HG03520 (cell line): ENCODE data around the gene CACNA1H.
"Not testable (repeated sequence)": the region's sequence is repeated elsewhere in the genome, so short reads cannot be mapped to it uniquely, and the experiment has no call there.

Source experiments
- ATAC-seq: cut with Tn5 transposase; IDR thresholded peaks from one replicate; pipeline ENCODE4 v1.9.1; 2021; ENCODE audit warnings: mild to moderate bottlenecking, moderate library complexity; ENCODE audit not compliant: unreplicated experiment

The CACNA1H gene

GRCh38 chr16:1243363-1243762, 90.5 kb downstream of the CACNA1H start:
- not testable (repeated sequence) for ATAC-seq

GRCh38 chr16:1243907-1244850, 91.3 kb downstream of the CACNA1H start:
- ATAC-seq: not testable (repeated sequence)

DNA sequence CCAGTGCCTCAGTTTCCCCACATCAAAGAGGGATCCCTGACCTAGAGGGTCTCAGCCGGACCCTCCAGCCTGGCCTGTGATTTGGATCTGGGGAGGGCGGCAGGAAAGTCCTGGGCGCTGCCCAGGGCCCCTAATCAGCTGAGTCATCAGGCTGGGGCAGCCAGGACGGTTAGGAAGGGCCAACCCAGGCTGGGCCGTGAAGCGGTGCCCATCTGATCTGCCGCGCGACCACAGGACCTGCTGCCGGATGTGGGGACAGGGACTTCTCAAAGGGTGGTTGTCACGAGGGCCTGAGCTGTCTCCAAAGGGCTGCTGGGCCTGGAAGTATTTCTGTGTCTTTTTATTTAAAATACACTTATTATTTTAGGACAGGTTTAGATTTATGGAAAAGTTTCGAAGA, 92.0 kb downstream of the CACNA1H start:
- ATAC-seq: no peak

DNA sequence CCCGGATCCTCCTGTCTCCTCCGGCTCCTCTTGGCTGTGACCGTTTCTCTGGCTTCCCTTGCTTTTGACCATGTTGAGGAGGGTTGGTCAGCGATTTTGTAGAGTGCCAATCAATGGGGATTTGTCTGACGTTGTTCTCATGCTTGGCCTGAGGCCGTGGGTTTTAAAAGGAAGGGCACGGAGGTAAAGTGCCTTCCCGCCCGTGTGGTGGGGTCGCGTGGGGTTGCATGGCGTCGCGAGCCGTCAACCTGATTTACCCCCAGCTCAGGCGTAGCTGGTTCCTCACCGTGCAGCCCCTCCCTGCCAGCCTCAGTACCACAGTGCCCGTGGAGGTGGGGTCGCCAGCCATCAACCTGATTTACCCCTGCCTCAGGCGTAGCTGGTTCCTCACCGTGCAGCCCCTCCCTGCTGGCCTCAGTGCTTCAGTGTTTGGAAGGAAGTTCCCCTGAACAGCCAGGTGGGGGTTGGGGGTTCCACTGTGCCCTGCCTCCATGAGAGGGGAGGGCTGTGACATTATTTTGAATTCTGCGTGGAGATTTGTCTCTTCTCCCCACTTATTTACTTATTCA, 92.6 kb downstream of the CACNA1H start:
- no peak for ATAC-seq

- not testable (repeated sequence) for ATAC-seq
Measured at GRCh38 chr16:1247903-1248537, 95.1 kb downstream of the CACNA1H start.

DNA sequence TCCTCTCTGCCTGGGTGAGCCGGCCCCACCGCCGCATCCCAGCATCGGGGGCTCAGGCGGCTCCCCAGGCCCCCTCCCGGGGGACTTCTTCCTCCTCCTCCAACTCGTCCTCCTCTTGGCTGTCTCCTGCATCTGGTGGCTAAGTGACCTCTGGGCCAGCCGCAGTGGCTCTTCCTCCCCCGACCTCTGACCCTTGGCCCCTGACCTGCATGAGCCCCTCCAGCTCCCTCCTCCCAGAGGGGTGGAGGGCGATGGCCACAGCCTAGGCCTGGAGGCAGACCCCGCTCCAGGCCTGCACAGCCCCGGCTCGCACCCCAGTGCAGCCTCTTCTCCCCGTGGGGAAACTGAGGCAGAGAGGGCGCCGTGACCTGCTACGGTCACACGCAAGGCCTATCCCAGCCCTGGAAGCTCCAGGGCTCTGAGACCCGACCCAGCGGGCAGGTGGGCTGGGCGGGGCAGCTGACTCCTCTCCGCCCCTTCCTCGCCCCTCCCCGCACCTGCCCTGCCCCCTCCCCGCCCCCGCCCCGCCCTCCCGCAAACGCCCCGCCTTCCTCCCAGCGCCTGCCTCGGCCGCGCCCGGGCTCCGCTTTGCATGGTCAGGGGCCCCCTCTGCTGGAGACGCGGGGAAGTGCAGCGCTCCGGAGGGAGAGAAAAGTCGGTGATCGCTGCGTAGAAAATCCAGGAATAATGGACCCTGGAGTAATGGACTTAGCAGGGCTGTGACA, 96.3 kb downstream of the CACNA1H start:
- ATAC-seq: not testable (repeated sequence)

DNA sequence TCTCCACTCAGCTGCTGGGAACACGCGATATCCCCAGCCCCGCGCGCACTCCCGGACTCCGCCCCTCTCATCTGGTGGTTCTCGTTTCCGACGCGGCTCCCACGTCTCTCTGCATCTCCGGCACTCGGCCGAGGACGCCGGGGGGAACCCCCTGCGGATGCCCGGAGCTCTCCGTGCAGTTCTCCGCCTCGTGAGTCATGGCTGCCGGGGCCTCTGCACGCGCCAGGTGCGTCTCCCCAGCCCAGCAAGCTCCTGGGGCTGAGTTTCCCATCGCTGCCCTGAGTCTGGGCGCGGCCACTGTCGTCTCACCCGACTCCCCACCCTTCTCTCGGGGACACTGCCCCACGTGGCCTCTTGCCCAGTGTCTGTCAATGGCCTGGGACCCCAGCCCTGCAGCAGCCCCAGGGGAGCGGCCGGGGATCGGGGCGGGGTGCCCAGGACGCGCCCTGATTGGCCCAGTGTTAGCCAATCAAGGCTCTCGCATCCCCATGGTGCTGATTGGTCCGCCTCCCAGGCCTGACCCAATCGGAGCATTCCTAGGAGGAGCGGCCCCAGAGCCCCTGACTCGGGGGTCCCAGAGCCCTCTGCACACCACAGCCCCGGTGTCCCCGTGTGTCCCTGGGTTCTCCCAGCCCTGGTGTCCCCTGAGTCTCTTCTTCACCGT, 100.9 kb downstream of the CACNA1H start:
- ATAC-seq: not testable (repeated sequence)

- ATAC-seq: not testable (repeated sequence)
Measured at GRCh38 chr16:1254821-1255220, 101.9 kb downstream of the CACNA1H start.

- ATAC-seq: not testable (repeated sequence)
Measured at GRCh38 chr16:1255276-1256122, 102.6 kb downstream of the CACNA1H start, which contains the start of gene TPSD1. TPSD1 (plus strand) TSS chr16:1256069; CDS start chr16:1256281, 212 bp downstream.

DNA sequence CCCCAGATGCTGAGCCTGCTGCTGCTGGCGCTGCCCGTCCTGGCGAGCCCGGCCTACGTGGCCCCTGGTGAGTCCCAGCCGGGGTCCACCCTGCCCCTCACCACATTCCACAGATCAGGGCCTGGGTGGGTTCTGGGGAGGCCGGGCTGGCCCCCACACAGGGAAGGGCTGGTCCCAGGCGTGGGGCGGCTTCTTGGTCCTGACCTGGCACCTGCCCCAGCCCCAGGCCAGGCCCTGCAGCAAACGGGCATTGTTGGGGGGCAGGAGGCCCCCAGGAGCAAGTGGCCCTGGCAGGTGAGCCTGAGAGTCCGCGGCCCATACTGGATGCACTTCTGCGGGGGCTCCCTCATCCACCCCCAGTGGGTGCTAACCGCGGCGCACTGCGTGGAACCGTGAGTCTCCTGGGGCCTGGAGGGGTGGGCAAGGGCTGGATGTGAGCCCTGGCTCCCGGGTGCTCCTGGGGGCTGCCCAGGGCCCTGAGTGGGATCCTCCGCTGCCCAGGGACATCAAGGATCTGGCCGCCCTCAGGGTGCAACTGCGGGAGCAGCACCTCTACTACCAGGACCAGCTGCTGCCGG, 103.5 kb downstream of the CACNA1H start:
- ATAC-seq: not testable (repeated sequence)

DNA sequence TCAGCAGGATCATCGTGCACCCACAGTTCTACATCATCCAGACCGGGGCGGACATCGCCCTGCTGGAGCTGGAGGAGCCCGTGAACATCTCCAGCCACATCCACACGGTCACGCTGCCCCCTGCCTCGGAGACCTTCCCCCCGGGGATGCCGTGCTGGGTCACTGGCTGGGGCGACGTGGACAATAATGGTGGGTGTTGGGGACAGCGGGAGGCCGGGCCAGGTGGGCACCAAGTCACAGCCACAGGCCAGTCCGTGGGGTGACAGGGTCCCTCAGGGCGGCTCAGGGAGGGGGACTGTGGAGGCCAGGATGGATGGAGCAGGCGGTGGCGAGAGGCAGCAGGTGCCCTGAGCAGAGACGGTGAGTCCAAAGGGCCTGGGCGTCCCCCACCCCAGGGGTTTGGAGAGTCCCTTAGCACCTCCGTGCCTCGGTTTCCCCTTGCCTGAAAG, 104.0 kb downstream of the CACNA1H start:
- no peak for ATAC-seq

- ATAC-seq: no peak
Measured at GRCh38 chr16:1257561-1258224, 104.8 kb downstream of the CACNA1H start.

GRCh38 chr16:1258225-1258600, 105.3 kb downstream of the CACNA1H start:
- ATAC-seq: no peak

DNA sequence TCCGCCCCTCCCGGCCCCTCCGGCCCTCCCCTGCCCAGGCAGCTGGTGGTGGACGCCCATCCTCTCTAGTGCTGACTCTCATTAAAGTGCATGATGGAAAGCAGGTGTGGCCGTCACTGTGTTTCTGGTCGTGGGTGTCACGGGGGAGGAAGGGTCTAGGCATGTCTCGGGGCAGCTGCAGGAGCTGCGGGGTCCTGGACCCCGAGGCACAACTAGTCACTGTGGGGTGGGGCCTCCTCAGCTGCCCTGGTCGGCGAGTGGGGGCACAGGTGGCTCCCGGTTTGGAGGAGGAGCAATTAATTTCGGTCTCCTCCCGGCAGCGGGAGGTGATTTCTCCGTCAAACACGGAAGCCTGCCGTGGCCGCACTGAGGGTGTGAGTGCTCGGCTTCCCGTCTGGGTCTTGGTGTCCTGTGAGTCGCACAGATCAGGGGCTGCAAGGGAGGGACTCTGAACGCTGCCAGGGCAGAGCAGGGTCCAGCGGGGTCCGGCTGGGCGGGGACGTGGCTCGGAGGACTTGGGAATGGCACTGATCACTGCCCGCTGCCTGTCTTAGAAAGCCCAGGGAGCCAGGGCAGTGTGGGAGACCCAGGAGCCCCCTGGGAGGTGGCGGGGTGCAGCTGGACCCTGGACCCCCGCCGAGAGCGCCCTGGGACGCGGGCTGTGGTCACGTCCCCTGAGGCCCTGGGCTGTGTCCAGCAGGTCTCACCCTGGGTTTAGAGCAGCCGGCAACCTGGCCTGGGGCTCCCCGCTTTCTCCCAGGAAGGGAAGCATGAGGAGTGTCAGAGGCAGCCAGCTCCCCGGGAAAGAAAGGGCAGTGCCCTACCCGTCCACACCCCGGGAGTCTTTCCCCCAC, 106.2 kb downstream of the CACNA1H start:
- no peak for ATAC-seq

DNA sequence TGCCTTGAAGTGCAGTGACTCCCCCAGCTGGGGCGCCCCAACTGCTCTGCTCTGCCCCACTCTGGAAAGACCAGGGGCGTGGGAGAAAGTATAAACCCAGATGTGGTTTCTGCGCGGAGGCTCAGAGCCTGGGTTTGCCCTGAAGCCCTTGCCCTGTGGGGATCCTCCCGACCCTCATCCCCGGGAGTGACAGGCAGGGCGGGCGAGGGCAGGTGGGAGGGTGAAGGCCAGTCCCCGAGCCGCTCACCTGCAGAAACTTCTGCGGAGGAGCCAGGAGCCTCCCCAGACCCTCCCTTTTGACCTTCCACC, 106.8 kb downstream of the CACNA1H start:
- no peak for ATAC-seq

GRCh38 chr16:1260101-1260680, 107.3 kb downstream of the CACNA1H start:
- no peak for ATAC-seq

GRCh38 chr16:1261131-1261892, 108.4 kb downstream of the CACNA1H start:
- ATAC-seq: no peak
